Activated CD4-positive, alpha-beta T cell treated with anti-CD3 and anti-CD28 coated beads, Interleukin-2, Interleukin-6, amounts not matched to agents 100 ng/mL and 50 ng/mL, durations not matched to agents 16 hours and 8 hours (primary cell): ENCODE results near the gene DPP6.
"Not testable (repeated sequence)": the region's sequence is repeated elsewhere in the genome, so short reads cannot be mapped to it uniquely, and the experiment has no call there.

Source experiments
- DNase-seq: peaks from one replicate; pipeline ENCODE4 v3.0.0-alpha.2; 2020

The DPP6 gene

GRCh38 chr7:154155928-154156327 lies 103.7 kb downstream of the DPP6 start:
- not testable (repeated sequence) for DNase-seq

GRCh38 chr7:154162921-154163320 lies 110.7 kb downstream of the DPP6 start:
- not testable (repeated sequence) for DNase-seq

GRCh38 chr7:154163642-154164041 lies 111.4 kb downstream of the DPP6 start:
- DNase-seq: not testable (repeated sequence)

- DNase-seq: no peak
These were observed 114.9 kb downstream of the DPP6 start for GRCh38 chr7:154167051-154167450.

GRCh38 chr7:154167807-154168206 lies 115.6 kb downstream of the DPP6 start:
- no peak for DNase-seq

- DNase-seq: no peak
These were observed 119.2 kb downstream of the DPP6 start for GRCh38 chr7:154171422-154171821.

- DNase-seq: no peak
These were observed 120.0 kb downstream of the DPP6 start for GRCh38 chr7:154172236-154172635.

GRCh38 chr7:154177584-154177983 lies 125.4 kb downstream of the DPP6 start:
- no peak for DNase-seq

GRCh38 chr7:154178895-154179294 lies 126.7 kb downstream of the DPP6 start:
- DNase-seq: no peak

GRCh38 chr7:154183482-154183881 lies 131.3 kb downstream of the DPP6 start:
- no peak for DNase-seq

GRCh38 chr7:154183946-154184345 lies 131.7 kb downstream of the DPP6 start:
- no peak for DNase-seq

GRCh38 chr7:154186811-154187210 lies 134.6 kb downstream of the DPP6 start:
- no peak for DNase-seq

GRCh38 chr7:154188330-154188729 lies 136.1 kb downstream of the DPP6 start:
- DNase-seq: no peak

- no peak for DNase-seq
These were observed 143.1 kb downstream of the DPP6 start for GRCh38 chr7:154195266-154195665.

- no peak for DNase-seq
These were observed 146.3 kb downstream of the DPP6 start for GRCh38 chr7:154198481-154198880.

GRCh38 chr7:154200241-154200640 lies 148.0 kb downstream of the DPP6 start:
- DNase-seq: no peak

GRCh38 chr7:154202002-154202401 lies 149.8 kb downstream of the DPP6 start:
- no peak for DNase-seq

- no peak for DNase-seq
These were observed 151.8 kb downstream of the DPP6 start for GRCh38 chr7:154204046-154204445.

GRCh38 chr7:154212861-154213260 lies 160.7 kb downstream of the DPP6 start:
- no peak for DNase-seq

GRCh38 chr7:154217688-154218340 lies 165.6 kb downstream of the DPP6 start:
- no peak for DNase-seq

- DNase-seq: no peak
These were observed 179.5 kb downstream of the DPP6 start for GRCh38 chr7:154231732-154232131.

- no peak for DNase-seq
These were observed 180.5 kb downstream of the DPP6 start for GRCh38 chr7:154232700-154233099.

- DNase-seq: no peak
These were observed 189.8 kb downstream of the DPP6 start for GRCh38 chr7:154241988-154242387.

- DNase-seq: no peak
These were observed 190.5 kb downstream of the DPP6 start for GRCh38 chr7:154242709-154243108.

GRCh38 chr7:154252046-154252445 lies 199.8 kb downstream of the DPP6 start:
- DNase-seq: no peak
